NAMALWA (cell line): ENCODE measurements around the gene CCL14.

Experiments used
- DNase-seq: peaks from one replicate; pipeline ENCODE4 v3.0.0-alpha.2; 2015; ENCODE audit warnings: low spot score

The CCL14 gene

GRCh38 chr17:35988164-35988563 is 1.6 kb upstream of the CCL14 start:
- DNase-seq, result no peak

DNA sequence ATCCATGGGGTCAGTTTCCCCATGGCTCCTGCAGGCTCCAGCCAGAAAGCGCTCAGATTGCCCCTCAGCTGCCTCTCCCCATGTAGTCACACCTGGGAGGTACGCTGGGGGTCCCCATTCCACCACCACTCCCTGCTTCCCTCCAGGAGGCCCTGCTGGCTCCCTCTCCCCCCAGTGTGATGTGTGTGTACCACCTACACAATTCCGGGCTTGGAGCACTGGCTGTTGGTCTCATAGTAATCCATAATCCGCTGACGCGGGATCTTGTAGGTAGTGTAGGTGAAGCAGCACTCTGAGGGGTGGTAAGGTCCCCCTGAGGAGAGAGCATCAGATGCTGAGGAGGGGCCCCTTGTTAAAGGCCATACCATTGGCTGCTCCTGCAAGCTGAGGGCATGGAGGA is 2.4 kb downstream of the CCL14 start:
- DNase-seq, result no peak

GRCh38 chr17:35982409-35983191 is 3.9 kb downstream of the CCL14 start:
- no peak for DNase-seq

DNA sequence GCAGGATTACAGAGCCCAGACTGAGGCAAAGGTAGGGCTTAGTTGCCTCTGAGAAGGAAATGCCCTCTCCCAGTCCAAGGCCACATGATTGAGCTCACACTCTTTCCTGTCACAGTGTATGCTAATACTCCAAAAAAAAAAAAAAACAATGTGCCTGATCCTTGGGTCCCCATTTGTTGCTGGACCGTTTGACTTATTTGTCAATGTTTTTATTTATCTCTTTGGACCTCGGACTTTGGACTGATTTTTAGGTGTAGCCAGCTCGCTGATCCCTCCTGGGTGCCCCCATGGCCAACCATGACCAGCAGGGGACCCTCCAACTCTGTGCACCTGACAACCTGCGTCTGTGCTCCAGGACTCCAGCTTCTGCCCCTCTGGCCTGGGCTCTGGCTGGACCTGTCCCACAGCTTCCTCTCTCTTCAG is 4.6 kb downstream of the CCL14 start:
- DNase-seq, result peak; percentile 11

DNA sequence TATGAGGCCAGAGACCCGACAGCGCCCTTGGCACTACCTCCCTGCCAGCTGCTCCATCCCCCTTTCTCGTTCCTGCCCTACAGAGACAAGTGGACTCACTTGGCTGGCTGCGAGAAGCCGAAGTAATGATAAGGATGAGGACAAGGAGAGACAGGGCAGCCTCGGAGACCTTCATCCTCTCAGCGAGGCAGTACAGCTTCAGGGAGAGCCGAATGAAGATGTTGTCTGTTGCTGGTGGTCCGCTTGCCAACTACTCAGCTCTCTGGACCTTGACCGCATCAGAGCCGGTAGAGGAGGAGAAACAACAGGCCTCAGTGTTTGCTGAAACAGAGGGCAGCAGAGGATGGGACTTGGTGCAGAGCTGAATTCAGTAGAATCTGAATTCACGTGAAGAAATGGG is 5.3 kb downstream of the CCL14 start, which contains the start of gene CCL16:
Gene CCL16, minus strand, starts transcription at position 252 of the 400 bp plus-strand sequence. Its CDS starts 77 bp downstream, at position 175.
- DNase-seq, result no peak

DNA sequence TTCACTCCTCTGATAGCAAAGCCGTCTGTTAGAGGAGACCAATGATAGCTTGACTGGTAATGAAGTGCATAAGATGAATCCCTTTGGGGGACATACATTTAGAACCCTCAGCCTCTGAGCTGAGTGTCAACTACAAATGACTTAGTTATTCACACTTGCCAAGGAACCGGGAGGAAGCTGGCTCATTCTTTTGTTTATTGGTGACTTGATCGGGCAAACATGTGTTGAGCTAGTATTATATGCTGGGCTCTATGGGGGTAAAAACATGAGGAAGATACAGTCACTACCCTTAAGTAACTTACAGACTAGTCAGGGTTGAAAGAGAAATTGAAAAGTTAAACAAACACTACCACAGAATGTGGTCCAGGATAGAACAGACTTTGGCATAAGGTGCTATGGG is 8.2 kb downstream of the CCL14 start:
- no peak for DNase-seq

DNA sequence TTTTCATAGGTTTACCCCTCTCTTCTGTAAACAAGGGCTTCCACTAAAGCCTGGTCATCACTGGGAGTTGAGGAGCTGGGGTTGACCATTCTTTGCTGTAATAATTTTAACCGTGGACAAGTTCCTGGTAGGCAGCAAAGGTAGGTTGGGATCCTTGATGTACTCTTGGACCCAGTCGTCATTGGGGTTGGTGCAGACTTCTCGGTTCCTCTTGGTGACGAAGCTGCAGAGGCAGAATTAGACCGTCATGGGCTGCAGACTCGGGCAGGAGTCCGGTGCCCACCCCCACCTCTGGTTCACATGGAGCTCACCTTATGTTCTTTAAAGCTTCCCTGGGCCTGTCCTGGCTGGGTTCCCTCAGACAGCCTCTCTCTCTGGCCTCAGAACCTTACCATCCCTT is 9.0 kb downstream of the CCL14 start:
- no peak for DNase-seq

- DNase-seq, result no peak
Observed at GRCh38 chr17:35973333-35974260, 12.9 kb downstream of the CCL14 start.

- no peak for DNase-seq
Observed at GRCh38 chr17:35972945-35973332, 13.6 kb downstream of the CCL14 start.

GRCh38 chr17:35972535-35972934 is 14.0 kb downstream of the CCL14 start:
- no peak for DNase-seq

- no peak for DNase-seq
Observed at GRCh38 chr17:35972066-35972465, 14.5 kb downstream of the CCL14 start.

DNA sequence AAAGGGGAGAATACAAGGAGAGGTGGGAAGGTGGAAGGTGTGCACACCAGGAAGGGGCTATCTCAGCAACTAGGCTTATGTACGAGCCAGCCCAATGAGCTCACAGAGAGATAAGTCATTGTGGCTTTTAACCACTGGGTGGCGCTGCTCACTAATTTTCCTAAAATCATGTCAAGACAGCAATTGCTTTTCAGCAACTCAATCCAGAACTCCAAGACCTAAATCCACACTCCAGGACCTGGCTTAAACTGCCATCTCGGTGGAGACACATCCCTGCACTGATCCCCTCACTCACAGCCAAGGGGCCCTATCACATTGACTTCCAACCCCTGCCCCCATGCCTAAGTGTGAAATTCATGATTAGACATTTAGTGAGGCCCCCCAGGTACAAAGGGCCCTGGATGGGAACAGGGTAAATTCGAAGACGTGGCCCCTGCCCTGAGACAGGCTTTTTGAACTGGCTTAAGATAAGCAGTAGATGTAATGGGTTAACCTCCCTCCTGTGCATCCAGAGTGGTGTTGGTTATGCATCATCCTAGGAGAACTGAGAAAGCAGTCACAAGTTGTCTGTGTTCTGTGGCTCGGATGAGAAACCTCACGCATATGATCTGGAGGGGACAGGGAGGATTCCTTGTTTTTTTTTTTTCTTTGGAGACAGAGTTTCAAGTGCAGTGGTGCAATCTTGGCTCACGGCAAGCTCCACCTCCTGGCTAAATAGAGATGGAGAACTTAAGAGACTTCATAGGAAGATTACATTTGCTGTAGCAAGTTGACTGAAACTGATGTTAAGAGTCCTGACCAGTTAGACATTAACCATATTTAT is 16.8 kb downstream of the CCL14 start:
- DNase-seq, result peak; percentile 85

GRCh38 chr17:35968520-35969054 is 17.9 kb downstream of the CCL14 start:
- DNase-seq, result no peak

DNA sequence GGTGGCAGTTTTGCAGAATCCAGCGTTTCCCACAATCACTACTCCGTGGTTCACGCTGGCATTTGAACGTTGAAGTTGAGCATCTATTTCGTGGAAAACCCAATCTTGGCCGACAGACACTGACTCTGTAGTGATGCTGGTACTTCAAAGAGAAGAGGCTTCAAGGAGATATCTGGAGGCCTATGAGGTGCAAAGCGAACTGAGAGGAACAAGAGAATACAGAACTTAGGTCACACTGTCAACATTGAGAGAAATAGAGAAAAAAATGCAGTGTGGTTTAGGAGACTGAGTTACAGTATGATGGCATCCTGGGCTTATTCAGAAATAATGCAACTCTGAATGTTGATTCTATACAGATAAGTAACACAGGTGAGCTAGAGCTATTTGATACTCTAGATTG is 21.3 kb downstream of the CCL14 start:
- DNase-seq, result no peak

GRCh38 chr17:35963663-35964062 is 22.9 kb downstream of the CCL14 start:
- DNase-seq, result no peak

DNA sequence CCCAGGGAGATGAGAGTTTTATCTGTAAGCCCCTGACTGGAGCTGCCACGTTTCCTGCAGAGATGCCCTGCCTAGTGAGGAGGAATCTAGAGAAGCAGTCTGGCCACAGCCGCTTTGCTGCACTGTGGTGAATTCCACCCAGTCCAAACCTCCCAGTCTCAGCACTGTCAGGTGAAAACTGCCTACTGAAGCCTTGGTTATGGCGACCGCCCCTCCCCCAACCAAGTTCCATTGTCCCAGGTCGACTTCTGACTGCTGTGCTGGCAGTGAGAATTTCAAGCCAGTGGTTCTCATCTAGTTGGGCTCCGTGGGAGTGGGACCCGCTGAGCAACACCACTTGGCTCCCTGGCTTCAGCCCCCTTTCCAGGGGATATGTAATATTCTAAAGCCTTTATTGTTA is 32.8 kb downstream of the CCL14 start:
- DNase-seq, result no peak

GRCh38 chr17:35949401-35949800 is 37.1 kb downstream of the CCL14 start:
- DNase-seq, result no peak

DNA sequence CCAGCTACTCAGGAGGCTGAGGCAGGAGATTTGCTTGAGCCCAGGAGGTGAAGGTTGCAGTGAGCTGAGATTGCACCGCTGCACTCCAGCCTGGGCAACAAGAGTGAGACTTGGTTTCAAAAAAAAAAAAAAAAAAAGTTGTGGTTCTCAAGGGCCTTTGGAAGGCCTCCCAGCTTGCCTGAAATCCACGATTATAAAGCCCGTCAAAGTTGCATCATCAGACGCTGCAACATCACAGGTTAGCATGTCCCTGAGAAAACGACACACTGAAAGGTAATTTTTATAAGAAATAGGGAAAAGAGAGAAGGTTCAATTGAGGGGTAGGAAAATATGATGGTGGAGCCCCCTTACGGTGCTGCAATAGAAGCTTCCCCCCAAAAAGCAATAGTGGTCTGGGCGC is 38.4 kb downstream of the CCL14 start:
- DNase-seq, result no peak

GRCh38 chr17:35947156-35947585 is 39.4 kb downstream of the CCL14 start:
- DNase-seq, result peak; percentile 79

- DNase-seq, result no peak
Observed at GRCh38 chr17:35944151-35944550, 42.4 kb downstream of the CCL14 start.

DNA sequence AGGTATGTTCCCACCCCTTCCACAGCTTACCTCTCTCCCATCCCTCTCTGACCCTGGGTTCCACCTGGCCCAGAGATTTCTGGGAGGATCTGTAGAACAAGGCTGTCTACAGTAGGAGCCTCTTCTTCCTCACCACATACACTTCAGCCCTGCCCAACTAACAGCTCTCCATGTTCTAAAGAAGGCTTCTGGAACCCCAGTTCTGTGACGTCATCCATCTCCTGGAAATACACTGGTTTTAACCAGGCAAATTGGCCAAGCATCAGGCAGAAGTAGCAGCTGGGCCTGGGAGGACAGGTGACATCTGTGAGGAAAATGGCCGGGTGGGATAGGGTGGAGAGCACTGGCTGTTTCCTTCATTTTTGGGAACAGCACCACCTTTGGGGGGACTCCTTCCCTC is 43.0 kb downstream of the CCL14 start, which contains the start of gene LYZL6:
Gene LYZL6, minus strand, starts transcription at position 177 of the 400 bp plus-strand sequence. CDS start 4,357 bp downstream, outside the sequence.
- DNase-seq, result no peak
